ENCODE measurements around the gene TM7SF3.

Gene TM7SF3

DNA sequence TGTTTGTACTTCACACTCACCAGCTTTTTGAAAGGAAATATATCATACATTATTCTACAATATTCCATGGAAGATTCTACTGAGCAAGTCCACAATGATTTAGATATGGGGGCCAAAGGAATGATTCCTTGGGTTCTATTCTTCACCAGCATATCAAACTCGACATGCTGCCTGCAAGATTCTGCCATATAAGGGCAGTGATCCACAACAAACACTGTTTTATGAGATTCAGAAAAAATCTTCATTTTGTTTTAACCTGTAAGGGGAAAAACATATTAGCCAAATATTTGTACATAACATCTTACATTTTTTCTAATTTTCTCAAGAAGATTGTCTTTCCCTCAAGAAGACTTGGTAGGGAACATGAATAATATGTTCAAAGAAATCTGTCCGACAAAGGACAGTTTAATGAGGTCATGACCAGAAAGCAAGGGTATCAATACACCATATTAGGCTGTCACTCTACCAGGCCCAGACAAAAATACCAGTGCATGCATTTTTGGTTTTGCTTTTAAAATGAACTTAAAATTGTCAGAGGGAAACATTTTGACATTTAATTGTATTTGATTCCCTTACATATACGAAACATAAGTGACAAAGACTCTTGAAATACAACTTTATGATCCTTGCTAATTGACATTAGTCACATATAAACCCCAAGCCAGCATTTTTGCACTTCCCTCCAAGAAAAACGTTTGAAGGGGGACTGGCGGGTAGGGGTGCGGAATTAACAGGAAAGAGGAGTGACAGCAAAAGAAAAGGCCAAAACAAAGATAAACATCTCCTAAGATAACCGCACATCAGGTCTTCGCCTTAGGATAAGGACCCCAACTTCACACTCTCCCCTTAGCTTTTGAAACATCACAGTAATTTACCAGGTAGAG is 77.4 kb downstream of the TM7SF3 start:
- TF ChIP-seq, protein P1, sequence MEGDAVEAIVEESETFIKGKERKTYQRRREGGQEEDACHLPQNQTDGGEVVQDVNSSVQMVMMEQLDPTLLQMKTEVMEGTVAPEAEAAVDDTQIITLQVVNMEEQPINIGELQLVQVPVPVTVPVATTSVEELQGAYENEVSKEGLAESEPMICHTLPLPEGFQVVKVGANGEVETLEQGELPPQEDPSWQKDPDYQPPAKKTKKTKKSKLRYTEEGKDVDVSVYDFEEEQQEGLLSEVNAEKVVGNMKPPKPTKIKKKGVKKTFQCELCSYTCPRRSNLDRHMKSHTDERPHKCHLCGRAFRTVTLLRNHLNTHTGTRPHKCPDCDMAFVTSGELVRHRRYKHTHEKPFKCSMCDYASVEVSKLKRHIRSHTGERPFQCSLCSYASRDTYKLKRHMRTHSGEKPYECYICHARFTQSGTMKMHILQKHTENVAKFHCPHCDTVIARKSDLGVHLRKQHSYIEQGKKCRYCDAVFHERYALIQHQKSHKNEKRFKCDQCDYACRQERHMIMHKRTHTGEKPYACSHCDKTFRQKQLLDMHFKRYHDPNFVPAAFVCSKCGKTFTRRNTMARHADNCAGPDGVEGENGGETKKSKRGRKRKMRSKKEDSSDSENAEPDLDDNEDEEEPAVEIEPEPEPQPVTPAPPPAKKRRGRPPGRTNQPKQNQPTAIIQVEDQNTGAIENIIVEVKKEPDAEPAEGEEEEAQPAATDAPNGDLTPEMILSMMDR (IDR thresholded peaks at IDR 0.05; ENCODE audit: insufficient read depth, low read depth, low read length, missing control alignments), result no peak
- H3K4me3 ChIP-seq (ENCODE audit: low read depth, low read length), result peak overlapping the region; percentile 86
- peak; percentile 33 for DNase-seq (ENCODE audit: low read depth)

DNA sequence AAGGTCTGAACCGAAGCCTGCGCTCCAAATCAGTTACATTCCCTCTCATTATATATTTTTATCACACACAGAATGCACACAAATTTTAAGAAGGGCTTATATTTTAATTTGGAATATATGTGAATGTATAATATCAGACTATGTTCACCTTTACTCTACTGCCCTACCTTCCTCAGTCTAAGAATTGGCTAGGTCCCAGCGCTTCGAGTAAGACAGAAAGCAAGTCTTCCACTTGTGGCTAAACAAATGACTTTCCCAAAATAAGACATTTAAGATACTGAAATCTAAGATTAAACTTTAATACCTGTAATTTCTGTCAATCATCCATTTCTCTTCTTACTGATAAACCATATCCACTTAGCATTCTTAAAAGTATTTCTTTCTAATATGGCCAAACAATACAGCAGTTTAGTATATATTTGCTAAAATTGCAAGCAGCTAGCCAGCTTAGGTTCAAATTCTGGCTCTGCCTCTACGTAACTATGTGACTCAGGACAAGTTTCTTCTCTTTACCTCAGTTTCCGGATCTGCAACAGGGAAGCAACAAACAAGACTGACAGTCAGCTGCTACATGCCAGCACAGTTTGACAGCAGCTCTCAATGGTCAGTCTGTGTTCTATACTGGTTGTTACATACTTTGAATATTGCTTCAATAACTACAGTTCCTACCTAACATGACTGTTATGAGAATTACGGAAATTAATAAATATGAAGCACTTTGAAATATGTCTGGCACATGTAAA is 78.4 kb downstream of the TM7SF3 start:
- no peak for DNase-seq (ENCODE audit: low read depth)
- TF ChIP-seq, protein P1 (IDR thresholded peaks at IDR 0.05; ENCODE audit: insufficient read depth, low read depth, low read length, missing control alignments), result no peak
- H3K4me3 ChIP-seq (ENCODE audit: low read depth, low read length), result peak overlapping the region; percentile 86

DNA sequence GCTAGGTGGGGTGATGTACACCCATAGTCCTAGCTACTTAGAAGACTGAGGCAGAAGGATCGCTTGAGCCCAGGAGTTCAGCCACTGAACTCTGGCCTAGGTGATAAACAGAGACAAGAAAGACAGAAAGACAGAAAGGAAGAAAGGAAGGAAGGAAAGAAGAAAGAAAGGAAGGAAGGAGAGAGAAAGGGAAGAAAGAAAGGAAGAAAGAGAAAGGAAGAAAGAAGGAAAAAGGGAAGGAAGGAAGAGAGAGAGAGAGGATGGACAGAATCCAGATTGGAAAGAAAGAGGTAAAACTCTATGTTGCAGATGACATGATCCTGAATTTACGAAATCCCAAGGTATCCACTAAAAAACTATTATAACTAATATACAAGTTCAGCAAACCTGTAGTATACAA is 84.6 kb downstream of the TM7SF3 start:
- TF ChIP-seq, protein P1 (IDR thresholded peaks at IDR 0.05; ENCODE audit: insufficient read depth, low read depth, low read length, missing control alignments), result no peak
- no peak overlapping the region for H3K4me3 ChIP-seq (ENCODE audit: low read depth, low read length)
- no peak for DNase-seq (ENCODE audit: low read depth)

DNA sequence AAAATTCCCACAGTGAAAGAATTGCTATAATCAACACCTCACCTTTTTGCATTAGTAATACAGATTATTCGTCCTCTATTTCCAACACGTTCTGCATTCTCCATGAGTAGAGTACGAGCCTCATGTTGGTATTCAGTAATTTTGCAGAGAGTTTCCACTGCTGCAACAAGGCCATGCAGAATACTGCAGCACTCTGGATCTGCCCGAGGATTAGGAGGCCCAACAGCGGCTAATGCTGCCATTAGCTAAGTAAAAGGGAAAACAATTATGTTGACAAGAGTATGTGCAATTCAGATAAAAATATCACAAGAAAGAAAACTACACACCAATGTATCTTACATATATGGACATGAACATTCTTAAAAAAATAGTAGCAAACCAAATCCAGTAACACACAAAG is 85.5 kb downstream of the TM7SF3 start:
- no peak for DNase-seq (ENCODE audit: low read depth)
- no peak overlapping the region for H3K4me3 ChIP-seq (ENCODE audit: low read depth, low read length)
- TF ChIP-seq, protein P1 (IDR thresholded peaks at IDR 0.05; ENCODE audit: insufficient read depth, low read depth, low read length, missing control alignments), result no peak
